Activated CD4-positive, CD25-positive, alpha-beta regulatory T cell (primary cell): ENCODE measurements around the gene RIBC2.
"Not testable (repeated sequence)": the region's sequence is repeated elsewhere in the genome, so short reads cannot be mapped to it uniquely, and the experiment has no call there.

ENCODE experiments used
- DNase-seq, 4 experiments: peaks; one replicate each; lab custom pipeline; 2025; lab: John Stamatoyannopoulos, UW

RIBC2 gene

DNA sequence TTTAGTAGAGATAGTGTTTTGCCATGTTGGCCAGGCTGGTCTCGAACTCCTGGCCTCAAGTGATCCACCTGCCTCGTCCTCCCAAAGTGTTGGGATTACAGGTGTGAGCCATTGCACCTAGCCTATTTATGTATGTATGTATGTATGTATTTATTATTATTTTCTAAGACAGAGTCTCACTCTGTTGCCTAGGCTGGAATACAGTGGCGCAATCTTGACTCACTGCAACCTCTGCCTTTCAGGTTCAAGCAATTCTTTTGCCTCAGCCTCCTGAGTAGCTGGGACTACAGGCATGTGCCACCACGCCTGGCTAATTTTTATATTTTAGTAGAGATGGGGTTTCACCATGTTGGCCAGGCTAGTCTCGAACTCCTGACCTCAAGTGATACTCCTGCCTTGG is 35.9 kb downstream of the RIBC2 start:
- DNase-seq: not testable (repeated sequence)

DNA sequence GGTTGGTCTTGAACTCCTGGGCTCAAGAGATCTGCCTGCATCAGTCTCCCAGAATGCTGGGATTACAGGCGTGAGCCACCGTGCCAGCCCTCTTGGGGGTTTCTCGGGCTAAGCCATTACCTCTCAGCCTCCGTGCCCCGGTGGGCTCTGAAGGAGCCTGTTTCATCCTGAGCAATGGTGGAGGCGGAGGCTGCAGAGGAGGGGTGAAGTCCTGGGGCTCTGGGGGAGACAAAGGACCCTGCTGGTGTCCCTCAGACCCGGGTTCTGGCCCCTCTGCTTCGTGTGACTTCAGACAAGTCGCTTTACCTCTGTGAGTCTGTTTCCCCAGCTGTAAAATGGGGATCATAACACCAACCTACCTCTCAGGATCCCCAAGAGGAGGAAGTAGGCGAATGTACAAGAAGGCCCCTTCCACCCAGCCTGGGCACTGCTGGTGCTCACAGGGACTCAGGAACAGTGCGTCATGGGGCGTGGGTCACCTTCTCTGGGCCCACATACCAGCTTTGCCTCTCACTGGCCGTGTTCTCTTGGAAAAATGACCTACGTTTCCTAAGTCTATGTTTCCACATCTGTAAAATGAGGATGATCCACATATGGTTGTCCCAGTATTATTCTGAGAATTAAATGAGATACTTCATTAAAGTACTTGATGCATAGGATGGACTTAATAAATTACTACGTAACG is 36.8 kb downstream of the RIBC2 start:
- DNase-seq: no peak

DNA sequence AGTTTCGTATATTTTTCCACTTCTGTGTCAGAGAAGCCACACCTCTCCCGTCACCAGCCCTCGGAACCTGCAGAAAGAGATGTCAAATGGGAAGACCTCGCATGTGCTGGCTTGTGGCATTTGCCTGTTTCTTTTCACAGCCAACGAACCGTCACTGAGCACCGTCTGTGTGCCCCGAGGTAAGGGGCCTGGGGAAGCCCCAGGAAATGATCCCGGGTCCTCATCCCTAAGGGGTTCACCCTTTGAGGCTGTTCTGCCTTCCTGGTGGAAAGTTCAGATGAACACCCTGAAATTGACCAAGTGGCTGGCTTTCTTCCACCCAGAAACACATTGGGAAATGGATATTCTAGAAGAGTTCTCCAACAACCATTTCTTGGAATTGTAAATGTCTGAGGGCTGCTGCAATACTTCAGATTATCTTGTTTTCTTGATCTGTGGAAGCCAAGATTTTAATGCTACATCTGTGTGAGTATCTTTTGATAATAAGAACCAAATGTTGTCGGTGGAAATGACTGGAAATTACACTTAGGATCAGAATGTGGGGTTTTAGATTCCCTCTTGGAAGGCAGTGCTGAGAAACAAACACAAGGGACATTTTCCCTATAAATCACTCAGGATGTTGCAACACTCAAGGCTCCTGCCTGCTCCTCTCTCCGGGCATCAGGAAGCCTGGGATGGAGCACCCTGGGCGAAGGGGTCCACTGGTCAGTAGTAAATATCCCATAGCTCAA is 37.6 kb downstream of the RIBC2 start:
- no peak for DNase-seq

DNA sequence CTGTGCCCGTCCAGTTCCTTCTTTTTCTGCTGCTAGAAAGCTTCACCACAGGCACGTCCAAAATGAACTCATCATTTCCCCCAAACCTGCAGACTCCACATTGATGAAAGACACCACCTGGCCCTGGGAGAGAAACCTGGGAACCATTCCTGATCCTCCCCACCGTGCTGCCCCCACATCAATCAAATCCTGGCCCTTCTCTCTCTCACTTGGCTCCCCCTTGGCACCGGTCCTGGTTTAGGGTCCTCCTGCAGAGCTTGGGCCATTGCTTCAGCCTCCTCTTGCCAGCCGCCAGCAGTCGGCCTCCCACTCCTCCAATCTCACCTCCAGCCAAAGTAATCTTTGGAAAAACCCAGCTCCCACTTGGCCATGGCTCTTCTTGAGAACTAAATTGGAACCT is 38.5 kb downstream of the RIBC2 start:
- no peak for DNase-seq

DNA sequence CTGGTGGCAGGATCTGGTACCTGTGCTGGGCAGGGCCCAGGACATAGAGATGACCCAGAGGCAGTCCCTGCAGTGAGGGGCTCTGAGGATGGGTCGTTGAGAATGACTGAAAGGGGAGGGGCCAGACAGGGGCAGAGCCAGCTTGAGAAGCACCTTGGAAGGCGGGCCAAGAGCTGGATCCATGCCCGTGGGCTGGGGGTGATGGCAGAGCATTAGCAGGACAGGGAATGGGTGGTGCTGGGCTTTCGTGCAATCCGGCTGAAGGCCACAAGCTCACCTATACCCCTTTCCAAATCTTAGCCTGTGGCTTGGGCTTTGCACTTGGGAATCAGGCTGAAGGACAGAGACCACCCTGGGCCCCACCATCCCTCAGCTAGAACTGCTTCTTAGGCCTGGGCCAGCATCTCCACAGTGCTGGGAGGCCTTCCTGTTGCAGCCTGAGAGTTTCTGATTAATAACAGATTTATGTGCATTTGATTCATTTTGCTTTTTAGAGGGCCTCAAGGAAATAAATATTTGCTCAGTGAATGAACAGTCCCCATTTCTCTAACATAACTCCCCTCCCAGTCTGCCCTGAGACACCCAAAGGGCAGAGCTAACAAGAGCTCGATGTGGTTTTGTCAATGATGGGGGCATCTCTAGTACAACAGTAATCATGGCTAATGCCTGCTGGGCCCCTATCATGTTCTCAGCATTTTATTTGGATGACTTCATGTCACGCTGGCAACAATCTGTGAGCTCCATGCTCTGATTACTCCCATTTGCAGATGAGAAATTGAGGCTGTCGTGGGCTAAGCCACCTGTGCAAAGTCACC is 39.3 kb downstream of the RIBC2 start:
- DNase-seq: no peak

DNA sequence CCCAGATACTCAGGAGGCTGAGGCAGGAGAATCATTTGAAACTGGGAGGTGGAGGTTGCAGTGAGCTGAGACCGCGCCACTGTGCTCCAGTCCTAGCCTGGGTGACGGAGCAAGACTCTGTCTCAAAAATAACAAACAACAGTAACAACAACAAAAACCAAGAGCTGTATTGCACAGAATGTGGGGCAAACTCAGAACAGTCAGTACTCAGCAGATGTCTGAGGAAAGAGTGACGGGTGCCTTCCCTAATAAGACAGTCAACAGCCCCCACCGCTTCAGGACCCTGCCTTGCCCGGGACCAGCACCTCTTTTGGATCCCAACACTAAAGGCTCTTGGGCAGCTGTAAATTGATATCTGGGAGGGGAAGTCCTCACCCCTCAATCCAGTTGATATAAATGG is 40.3 kb downstream of the RIBC2 start:
- no peak for DNase-seq

DNA sequence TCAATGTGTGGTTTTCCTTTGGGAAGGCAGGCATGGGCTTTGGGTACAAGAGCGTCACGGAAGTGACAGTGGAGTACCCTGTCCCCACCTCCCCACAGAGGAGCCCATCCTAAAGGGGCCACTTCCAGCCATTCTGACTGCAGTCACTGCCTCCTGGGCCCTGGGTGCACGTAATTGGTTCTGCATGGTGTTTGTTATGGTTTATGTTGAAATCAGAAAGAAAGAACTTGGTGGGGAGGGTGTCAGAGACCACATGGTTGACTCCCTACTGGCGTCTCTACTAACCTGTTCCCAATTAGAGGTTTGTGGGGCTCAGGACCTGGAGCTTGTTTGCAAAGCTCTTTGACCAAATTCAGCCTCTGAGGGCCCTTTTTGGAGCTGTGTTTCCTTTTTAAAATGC is 40.8 kb downstream of the RIBC2 start:
- DNase-seq: no peak

DNA sequence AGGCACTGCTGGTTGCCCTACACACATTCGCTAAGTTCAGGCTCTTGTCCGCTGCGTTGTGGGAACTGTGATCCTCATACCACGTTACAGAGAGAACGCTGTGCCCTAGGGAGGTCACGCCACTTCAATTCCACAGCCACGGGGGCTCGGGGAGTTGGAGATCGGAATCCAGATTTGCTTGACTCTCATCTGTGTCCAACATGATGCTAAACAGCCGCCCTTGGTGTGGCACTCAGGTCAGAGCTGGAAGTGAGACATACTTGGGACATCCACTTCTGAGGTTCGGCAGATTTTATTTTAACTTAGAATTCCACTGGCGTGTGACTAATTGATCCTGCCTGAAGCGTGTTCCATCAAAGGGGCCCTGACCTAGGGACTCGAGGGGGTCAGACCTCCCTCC is 41.7 kb downstream of the RIBC2 start:
- DNase-seq: no peak

DNA sequence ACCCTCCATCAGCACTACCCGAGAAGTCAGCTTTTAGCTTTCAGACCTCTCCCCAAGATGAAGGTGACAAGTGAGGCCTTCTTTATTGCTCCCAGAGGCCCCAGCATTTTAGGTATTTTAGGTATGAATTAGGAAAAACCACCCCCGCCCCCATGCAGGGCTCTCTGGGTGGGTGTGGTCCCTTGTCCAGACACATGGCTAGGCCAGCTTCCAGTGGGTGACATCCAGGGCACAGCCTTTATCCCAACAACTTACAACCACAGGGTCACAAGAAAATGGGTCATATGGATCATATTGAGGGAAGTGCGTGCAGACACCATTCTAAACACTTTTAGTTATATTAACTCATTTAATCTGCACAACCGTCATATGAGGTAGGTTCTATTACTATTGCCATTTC is 42.1 kb downstream of the RIBC2 start:
- DNase-seq: no peak

DNA sequence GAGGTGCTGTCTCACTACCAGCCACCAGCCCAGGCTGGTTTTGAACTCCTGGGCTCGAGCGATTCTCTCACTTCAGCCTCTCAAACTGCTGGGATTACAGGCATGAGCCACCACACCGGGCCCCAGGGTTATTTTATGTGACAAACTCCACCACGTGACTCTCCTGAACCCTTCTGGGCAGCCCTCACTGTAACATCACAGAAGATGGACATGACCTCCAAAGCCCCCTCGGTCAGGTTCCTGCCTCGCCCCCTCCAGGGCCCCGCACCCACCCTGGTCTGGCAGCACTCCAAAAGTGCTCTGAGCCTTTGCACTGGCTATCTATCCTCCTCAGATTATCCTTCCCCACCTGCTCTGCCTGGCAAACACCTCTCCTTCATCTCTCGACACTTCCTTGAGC is 43.3 kb downstream of the RIBC2 start:
- no peak for DNase-seq

DNA sequence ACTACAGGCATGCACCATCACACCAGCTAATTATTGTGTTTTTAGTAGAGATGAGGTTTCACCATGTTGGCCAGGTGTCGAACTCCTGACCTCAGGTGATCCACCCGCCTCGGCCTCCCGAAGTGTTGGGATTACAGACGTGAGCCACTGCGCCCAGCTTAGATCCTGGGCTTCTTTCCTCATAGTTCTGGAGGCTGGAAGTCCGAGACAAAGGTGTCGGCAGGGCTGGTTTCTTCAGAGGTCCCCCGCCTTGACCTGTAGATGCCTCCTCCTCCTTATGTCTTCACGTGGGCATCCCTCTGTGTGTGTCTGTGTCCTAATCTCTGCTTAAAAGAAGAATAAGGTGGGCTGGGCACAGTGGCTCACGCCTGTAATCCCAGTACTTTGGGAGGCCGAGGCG is 45.0 kb downstream of the RIBC2 start:
- no peak for DNase-seq

DNA sequence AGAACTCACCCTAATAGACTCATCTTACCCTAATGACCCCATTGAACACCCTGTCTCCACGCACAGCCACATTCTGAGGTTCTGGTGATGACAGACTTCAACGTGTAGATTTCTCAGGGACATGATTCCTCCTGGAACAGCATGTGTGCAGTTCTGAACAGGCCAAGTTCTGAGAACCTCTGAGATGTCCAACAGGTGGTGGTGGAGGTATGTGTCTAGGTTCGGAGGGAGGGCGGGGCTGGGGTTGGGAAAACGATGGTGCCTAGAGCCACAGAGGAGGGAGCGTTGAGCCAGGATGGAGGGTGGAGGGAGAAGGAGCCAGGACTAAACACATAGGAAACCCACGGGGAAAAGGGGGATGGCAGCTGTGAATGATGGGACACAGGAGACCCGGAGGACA is 45.7 kb downstream of the RIBC2 start:
- DNase-seq: no peak

DNA sequence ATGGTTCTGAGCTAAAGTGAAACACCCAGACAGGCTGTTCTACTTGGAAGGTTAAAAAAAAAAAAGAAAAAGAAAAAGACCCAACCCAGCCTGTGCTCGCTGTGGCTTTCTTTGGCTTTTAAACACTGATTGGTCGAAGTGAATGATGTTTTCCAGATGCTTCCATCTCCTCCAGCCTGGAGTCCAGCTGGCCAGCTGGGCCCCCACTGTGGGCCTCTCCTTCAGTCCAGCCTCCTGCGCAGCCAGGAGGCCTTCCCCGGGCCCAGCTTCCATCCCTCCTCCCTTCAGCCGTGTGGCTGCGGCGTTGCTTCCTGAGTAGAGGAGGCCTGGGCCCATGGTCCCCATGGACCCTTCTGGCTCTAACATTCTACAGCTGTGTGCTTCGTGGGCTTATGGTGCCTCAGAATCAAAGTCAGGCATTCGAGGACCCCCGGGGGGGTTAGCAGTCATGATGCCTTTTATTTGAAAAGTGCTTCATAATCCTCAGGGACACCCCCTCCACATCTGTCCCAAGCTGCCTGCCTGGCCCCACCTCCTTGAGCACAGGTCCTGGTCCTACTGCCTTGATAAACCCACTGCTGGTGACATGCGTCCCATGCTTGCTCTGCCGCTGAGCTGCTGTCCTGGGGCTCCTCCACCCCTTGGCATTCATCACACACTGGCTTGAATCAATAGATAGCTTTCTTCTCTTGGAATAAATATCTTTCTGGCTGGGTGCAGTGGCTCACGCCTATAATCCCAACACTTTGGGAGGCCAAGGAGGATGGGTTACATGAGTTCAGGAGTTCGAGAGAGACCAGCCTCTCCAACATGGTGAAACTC is 47.0 kb downstream of the RIBC2 start:
- DNase-seq: no peak

DNA sequence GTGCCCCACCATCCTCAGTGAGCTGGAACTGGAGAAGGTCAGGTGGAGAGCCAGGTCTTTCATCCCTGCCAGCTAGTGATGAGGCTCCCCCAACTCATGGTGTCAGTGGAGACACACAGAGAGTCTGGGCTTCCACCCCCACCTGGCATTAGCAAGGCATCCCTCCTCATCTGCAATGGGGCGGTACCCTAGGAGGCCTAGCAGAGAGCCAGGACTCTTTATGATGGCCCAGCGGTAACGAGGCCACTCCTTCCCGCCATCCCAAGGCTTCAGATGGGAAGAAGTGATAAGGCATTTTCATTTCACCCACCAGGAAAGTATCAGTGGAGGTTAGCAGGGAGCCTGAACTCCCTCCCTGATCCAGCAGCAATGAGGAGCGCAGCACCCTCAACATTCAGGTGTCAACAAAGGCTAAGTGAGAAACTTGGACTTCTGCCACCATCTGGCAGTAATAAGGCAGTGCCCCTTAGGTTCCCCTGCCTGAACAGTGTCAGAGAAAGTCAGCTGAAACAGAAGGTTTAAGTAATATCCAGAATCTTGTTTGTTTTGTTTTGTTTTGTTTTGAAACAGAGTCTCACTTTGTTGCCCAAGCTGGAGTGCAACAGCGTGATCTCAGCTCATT is 48.7 kb downstream of the RIBC2 start:
- no peak for DNase-seq

DNA sequence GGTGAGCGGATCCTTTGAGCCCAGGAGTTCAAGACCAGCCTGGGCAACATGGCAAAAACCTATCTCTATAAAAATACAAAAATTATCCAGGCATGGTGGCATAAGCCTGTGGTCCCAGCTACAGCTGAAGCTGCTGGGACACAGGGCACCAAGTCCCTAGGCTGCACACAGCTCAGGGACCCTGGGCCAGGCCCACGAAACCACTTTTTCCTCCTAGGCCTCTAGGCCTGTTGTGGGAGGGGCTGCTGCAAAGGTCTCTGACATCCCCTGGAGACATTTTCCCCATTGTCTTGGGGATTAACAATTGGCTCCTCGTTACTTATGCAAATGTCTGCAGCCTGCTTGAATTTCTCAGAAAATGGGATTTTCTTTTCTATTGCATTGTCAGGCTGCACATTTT is 50.2 kb downstream of the RIBC2 start:
- not testable (repeated sequence) for DNase-seq

DNA sequence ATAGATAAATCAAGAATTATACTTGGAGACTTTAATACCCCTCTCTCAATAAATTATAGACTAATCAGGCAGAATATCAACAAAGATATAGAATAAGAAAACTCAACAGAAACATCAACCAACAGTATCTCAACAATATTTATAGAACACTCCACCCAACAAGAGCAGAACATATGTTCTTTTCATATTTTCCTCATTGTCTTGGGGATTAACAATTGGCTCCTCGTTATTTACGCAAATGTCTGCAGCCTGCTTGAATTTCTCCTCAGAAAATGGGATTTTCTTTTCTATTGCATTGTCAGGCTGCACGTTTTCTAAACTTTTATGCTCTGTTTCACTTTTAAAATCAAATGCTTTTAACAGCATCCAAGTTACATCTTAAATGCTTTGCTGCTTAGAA is 52.1 kb downstream of the RIBC2 start:
- no peak for DNase-seq

DNA sequence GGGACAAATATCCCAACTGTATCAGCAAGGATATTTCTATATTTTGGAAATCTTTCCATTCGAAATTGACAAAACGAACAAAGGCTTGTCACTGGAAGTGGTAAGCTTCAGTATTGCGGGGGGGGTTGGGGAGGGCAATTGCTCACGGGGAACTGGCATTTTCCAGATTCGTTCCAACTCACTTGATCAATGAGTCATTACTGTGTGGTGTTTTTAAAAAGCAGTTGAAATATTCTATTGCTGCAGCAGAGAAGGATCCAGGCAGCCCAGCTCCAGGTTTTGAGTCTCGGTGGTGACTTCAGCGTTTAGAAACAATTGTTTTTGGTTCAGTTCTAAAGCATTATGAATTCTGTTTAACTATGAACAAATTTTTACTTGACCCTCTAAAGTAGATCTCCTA is 55.4 kb downstream of the RIBC2 start:
- DNase-seq: no peak

DNA sequence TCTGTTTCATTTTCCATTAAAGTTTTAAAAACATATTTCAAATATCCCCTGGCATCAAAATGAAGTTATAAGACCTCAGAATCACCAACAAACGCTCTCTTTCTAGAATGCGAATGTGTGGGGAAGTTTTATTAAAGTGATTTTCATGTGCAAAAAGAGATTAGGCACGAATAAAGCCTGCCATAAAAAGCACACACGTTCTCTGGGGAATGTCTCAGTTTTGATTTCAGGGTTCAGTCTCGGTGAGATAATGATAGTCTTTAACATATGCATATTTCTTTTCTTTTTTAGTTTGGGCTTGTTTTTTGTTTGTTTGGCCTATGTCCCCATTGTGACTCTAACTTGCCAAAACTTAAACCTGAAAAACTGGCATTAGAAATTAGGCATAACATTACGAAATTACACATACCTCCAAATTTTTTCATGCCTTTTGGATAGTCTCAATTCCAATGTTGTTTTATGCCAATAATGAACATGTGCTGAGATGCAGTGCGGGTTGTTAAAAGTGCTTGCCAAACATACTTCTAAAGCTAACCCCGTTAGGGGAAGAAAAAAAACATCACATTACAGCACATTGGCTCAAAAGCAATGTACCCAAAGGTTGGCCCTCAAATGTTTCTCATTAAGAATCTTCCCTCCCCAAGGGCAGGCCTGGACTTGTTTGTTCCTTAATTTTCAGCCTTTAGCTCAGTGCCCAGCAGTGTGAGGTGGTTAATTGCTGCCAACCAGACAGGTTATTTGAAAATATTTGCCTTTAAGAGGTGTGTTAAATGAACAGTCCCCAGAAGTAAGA is 56.0 kb downstream of the RIBC2 start:
- DNase-seq: no peak

DNA sequence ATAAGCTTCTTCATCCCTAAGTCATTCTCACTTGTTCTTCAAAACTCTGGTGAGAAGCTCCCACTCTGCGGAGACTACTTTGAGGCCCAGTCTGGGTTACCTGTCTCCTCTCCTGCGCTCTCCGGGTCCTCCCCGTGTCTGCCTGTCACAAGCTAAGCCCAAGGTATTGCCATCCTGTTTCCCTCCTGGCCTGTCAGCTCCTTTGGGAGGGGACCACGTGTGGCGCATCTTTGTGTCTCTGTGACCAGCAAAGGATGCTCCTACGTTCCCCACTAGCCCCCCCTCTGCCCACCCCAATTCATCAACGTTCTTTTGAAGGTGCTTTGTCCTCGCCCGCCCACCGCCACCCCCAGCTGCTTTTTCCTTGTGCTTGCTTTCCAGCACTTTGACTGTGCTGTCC is 57.4 kb downstream of the RIBC2 start:
- no peak for DNase-seq

DNA sequence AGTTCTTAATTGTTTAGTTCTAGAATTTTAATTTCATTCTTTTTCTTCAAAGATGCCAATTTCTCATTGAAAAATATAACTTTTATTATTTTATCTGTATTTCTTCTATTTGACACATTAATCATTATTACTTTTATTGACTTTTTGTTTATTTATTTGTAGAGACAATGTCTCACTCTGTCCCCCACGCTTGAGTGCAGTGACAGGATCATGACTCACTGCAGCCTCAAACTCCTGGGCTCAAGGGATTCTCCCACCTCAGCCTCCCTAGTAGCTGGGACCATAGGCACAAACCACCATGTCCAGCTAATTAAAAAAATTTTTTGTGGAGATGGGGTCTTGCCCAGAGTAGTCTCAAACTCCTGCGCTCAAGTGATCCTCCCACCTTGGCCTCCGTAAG is 58.9 kb downstream of the RIBC2 start:
- no peak for DNase-seq
